DND-41 (cell line): Measurements from ENCODE around the gene OR2M4.
"Not testable (repeated sequence)": the region's sequence is repeated elsewhere in the genome, so short reads cannot be mapped to it uniquely, and the experiment has no call there.

Source experiments
- ATAC-seq: fragments of 200-7000 bp; cut with Tn5 transposase; 3 replicates; pipeline ENCODE4 v1.9.1; 2021; ENCODE audit warnings: low read depth; ENCODE audit not compliant: insufficient read depth
- DNase-seq: peaks from one replicate; pipeline ENCODE4 v3.0.0-alpha.2; 2020
- H2AFZ ChIP-seq: 2 replicates; pipeline ENCODE4 v1.6.0; 2012; ENCODE audit warnings: low read depth, low read length
- H3K27ac ChIP-seq: 2 replicates; pipeline ENCODE4 v1.5.1; 2012; ENCODE audit warnings: low read length, inconsistent platforms
- H3K27me3 ChIP-seq: fragments of 200-600 bp; sonication (generic); 2 replicates; pipeline ENCODE4 v1.6.0; 2012; ENCODE audit warnings: low read length, mild to moderate bottlenecking, inconsistent platforms; ENCODE audit not compliant: insufficient read depth, poor library complexity
- H3K36me3 ChIP-seq: 2 replicates; pipeline ENCODE4 v1.5.1; 2012; ENCODE audit warnings: low read length, inconsistent platforms; ENCODE audit not compliant: insufficient read depth
- H3K4me1 ChIP-seq: 2 replicates; pipeline ENCODE4 v1.5.1; 2012; ENCODE audit warnings: mild to moderate bottlenecking, low read length; ENCODE audit not compliant: insufficient read depth
- H3K4me2 ChIP-seq: 2 replicates; pipeline ENCODE4 v1.6.0; 2012; ENCODE audit warnings: mild to moderate bottlenecking, moderate library complexity, low read length, inconsistent platforms; ENCODE audit not compliant: insufficient read depth
- H3K4me3 ChIP-seq, 2 experiments: fragments of 200-600 bp in 1 of 2; shearing (Covaris generic) in 1 of 2; 2 replicates each; pipeline ENCODE4 v1.5.1; 2012 to 2016; ENCODE audit warnings: inconsistent platforms in 2 of 2, low read length in 2 of 2, mild to moderate bottlenecking in 2 of 2, low read depth in 1 of 2, moderate library complexity in 1 of 2
- H3K79me2 ChIP-seq: 2 replicates; pipeline ENCODE4 v1.6.0; 2012; ENCODE audit warnings: low read length, inconsistent platforms; ENCODE audit not compliant: insufficient read depth
- H3K9ac ChIP-seq: 2 replicates; pipeline ENCODE4 v1.6.0; 2012; ENCODE audit warnings: low read depth, mild to moderate bottlenecking, inconsistent platforms, low read length, moderate library complexity
- H3K9me3 ChIP-seq: 2 replicates; pipeline ENCODE4 v1.5.1; 2012; ENCODE audit warnings: low read length, moderate library complexity, mild to moderate bottlenecking, inconsistent platforms; ENCODE audit not compliant: insufficient read depth, severe bottlenecking
- H4K20me1 ChIP-seq: 2 replicates; pipeline ENCODE4 v1.6.0; 2012; ENCODE audit warnings: low read length; ENCODE audit not compliant: insufficient read depth
- EZH2 ChIP-seq: IDR thresholded peaks from 3 replicates; pipeline ENCODE4 v1.6.1; 2012; ENCODE audit warnings: borderline replicate concordance, low read depth, mild to moderate bottlenecking, moderate library complexity, low read length, inconsistent platforms; ENCODE audit not compliant: severe bottlenecking
- TF ChIP-seq, protein P1 (sequence below): IDR thresholded peaks from 2 replicates; pipeline ENCODE4 v1.5.1; 2012; ENCODE audit warnings: borderline replicate concordance, low read length, moderate library complexity, mild to moderate bottlenecking; ENCODE audit not compliant: poor library complexity, severe bottlenecking; ENCODE audit errors: extremely low read depth

OR2M4 gene

DNA sequence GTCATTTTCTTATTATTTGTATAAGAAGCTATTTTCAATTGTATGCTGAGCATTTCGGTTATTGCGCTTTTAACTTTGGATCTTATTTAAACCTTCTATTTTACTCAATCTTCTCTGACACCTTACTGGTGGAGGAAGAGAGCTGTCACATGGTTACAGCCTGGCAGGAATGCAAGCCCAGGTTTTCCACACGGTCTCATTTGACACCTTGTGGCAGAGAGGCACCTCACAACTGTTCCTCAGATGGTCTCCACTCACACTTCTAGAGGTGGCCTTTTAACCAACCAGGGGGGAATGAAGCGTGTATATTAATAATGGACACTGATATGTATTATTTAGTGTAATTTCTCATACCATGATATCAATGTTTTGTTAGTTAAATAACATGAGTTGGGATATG is 37.0 kb downstream of the OR2M4 start:
- Histone ChIP-seq H4K20me1 (no peaks in the 10 kb centered on the region), H3K27ac (no peak overlapping the region), H3K9me3 (no peaks in the 10 kb centered on the region), H3K27me3 (no peaks in the 10 kb centered on the region), H3K9ac (no peak overlapping the region), H3K4me1 (no peaks in the 10 kb centered on the region), H3K79me2 (no peaks in the 10 kb centered on the region), H2AFZ (no peak overlapping the region), H3K4me2 (no peak overlapping the region), H3K4me3 (no peak overlapping the region), H3K36me3 (no peaks in the 10 kb centered on the region)
- no peak for ATAC-seq
- no peak for DNase-seq
- TF ChIP-seq, protein P1, sequence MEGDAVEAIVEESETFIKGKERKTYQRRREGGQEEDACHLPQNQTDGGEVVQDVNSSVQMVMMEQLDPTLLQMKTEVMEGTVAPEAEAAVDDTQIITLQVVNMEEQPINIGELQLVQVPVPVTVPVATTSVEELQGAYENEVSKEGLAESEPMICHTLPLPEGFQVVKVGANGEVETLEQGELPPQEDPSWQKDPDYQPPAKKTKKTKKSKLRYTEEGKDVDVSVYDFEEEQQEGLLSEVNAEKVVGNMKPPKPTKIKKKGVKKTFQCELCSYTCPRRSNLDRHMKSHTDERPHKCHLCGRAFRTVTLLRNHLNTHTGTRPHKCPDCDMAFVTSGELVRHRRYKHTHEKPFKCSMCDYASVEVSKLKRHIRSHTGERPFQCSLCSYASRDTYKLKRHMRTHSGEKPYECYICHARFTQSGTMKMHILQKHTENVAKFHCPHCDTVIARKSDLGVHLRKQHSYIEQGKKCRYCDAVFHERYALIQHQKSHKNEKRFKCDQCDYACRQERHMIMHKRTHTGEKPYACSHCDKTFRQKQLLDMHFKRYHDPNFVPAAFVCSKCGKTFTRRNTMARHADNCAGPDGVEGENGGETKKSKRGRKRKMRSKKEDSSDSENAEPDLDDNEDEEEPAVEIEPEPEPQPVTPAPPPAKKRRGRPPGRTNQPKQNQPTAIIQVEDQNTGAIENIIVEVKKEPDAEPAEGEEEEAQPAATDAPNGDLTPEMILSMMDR, result no peak
- no peak for TF ChIP-seq EZH2

DNA sequence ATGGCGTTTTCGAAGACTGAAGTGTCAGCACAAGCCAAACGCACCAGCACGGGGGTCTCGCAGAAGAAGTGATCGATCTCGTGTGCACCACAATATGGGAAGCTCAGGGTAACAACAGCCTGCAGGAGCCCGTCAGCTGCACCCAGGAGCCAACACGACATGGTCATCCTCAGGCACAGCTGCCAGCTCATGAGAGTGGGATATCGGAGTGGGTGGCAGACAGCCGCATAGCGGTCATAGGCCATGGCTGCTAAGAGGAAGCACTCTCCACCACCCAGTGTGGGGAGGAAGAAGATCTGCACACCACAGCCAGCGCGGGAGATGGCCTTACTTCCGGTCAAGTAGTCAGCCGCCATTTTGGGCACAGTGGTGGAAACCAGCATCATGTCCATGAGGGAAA is 42.0 kb downstream of the OR2M4 start:
- H3K27ac ChIP-seq, DNase-seq, H3K4me2 ChIP-seq, H3K79me2 ChIP-seq, H2AFZ ChIP-seq, H3K27me3 ChIP-seq, ATAC-seq, H4K20me1 ChIP-seq, H3K9ac ChIP-seq, H3K4me1 ChIP-seq, H3K9me3 ChIP-seq, H3K36me3 ChIP-seq, H3K4me3 ChIP-seq: not testable (repeated sequence)

DNA sequence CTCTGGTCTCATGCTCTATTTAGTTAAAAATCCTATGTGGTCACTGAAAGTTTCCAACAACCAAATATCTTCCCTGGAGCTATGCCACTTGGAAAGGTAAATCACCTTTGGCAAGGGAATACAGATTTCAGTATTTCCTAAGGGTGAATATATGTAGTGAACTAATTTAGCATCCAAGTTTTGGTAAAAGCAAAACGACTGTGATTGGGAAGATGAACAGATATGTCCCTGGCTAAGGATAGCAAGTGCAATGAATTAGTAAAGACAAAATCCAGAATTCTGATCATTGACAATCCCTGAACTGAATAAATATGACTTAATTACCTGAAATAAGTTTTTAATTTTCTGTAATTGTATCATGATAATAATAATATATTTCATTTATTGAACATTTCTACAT is 46.7 kb downstream of the OR2M4 start, which contains the start of gene OR2T33:
OR2T33 (minus strand) TSS at position 101 of the 400 bp plus-strand sequence. CDS start 4,162 bp downstream, outside the sequence.
- Histone ChIP-seq H4K20me1 (no peaks in the 10 kb centered on the region), H3K79me2 (no peaks in the 10 kb centered on the region), H3K36me3 (no peaks in the 10 kb centered on the region), H3K9ac (no peak within 1 kb of the TSS), H3K27ac (no peak within 1 kb of the TSS), H3K4me2 (no peak within 1 kb of the TSS), H2AFZ (no peak within 1 kb of the TSS), H3K9me3 (no peaks in the 10 kb centered on the region), H3K27me3 (no peaks in the 10 kb centered on the region), H3K4me1 (no peaks in the 10 kb centered on the region), H3K4me3 (no peak within 1 kb of the TSS)
- ATAC-seq (no peak), DNase-seq (no peak)
- no peak for TF ChIP-seq EZH2
- TF ChIP-seq, protein P1, result no peak

DNA sequence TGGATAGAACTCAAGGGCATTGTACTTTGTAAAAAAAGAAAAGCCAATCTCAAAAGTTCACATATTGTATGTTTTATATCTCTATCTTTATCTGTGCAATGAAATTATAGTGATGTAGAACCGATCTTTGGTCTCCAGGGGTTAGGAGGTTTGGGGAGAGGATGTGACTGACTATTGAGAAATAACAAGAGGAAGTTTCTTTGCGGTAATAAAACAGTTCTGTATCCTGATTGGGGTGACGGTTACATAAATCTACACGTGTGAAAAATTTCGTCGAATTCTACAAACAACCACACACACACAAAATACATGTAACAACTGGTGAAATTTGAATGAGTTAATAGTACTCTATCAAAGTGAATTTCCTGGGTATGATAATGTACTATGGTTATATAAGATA is 57.2 kb downstream of the OR2M4 start:
- Histone ChIP-seq H3K4me3 (no peak overlapping the region), H3K36me3 (no peaks in the 10 kb centered on the region), H4K20me1 (no peaks in the 10 kb centered on the region), H3K4me1 (no peaks in the 10 kb centered on the region), H3K4me2 (no peak overlapping the region), H3K27me3 (no peaks in the 10 kb centered on the region), H3K79me2 (no peaks in the 10 kb centered on the region), H2AFZ (no peak overlapping the region), H3K9ac (no peak overlapping the region), H3K9me3 (no peaks in the 10 kb centered on the region), H3K27ac (no peak overlapping the region)
- TF ChIP-seq, protein P1, result no peak
- TF ChIP-seq EZH2, result no peak
- no peak for DNase-seq
- no peak for ATAC-seq
